Measurements from ENCODE around the gene ACVR1C. TPM values are rescaled to one million over a fixed set of nuclear protein-coding genes. Genes with fewer than 3 reads are reported as not detected.
A peak's percentile ranks its signal among the peaks of the same experiment; 100 is the strongest.
"Not testable (repeated sequence)": the region's sequence is repeated elsewhere in the genome, so short reads cannot be mapped to it uniquely, and the experiment has no call there.

Gene ACVR1C
- total RNA-seq, 1 donor from 2014 or later, result 0.95 TPM

DNA sequence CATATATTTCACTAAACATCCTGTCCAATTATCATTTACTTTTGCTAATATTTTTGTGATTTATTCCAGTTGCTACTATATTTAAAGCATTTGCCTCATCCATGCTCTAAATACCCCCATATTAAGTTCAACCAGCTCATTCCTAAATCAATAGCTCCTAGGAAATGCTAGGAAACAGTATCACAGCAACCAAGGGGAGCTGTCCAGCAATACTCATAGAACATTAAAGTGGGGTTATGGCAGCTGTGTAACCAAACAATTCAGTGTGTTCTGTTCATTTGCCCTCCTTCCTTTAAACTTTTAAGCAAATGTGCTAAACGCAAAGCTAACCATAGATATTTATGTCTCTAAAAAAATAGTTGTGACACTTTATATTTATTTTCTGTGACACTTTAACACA is 41.1 kb downstream of the ACVR1C start:
- no peak overlapping the region for H3K4me3 Mint-ChIP-seq (ENCODE audit: unreplicated experiment)
- Histone ChIP-seq H3K27me3 (ENCODE audit: insufficient read depth, low read length) (no peaks in the 10 kb centered on the region), H3K79me2 (ENCODE audit: insufficient read depth, low read length) (no peaks in the 10 kb centered on the region), H3K4me2 (ENCODE audit: low read length) (no peak overlapping the region), H3K4me1 (ENCODE audit: insufficient read depth, low read length) (no peaks in the 10 kb centered on the region), H3K9ac (ENCODE audit: low read length) (no peak overlapping the region), H3K27ac (ENCODE audit: low read depth, low read length) (no peak overlapping the region), H4K20me1 (ENCODE audit: insufficient read depth, low read length) (no peaks in the 10 kb centered on the region), H2AFZ (ENCODE audit: low read depth, low read length) (no peak overlapping the region), H3K4me3 (ENCODE audit: insufficient read depth, low read depth, low read length) (no peak overlapping the region), H3K36me3 (ENCODE audit: insufficient read depth, low read length) (no peaks in the 10 kb centered on the region), H3K9me3 (ENCODE audit: insufficient read depth, low read depth, low read length) (no peaks in the 10 kb centered on the region)
- H3K36me3 Mint-ChIP-seq (ENCODE audit: low read depth, unreplicated experiment), result no peaks in the 10 kb centered on the region
- FAIRE-seq (no peak), DNase-seq (ENCODE audit: low read depth) (peak; percentile 1)
- no peaks in the 10 kb centered on the region for H3K4me1 Mint-ChIP-seq (ENCODE audit: low read depth, unreplicated experiment)
- H3K27me3 Mint-ChIP-seq (ENCODE audit: low read depth, unreplicated experiment), result no peaks in the 10 kb centered on the region
- TF ChIP-seq, protein P1, sequence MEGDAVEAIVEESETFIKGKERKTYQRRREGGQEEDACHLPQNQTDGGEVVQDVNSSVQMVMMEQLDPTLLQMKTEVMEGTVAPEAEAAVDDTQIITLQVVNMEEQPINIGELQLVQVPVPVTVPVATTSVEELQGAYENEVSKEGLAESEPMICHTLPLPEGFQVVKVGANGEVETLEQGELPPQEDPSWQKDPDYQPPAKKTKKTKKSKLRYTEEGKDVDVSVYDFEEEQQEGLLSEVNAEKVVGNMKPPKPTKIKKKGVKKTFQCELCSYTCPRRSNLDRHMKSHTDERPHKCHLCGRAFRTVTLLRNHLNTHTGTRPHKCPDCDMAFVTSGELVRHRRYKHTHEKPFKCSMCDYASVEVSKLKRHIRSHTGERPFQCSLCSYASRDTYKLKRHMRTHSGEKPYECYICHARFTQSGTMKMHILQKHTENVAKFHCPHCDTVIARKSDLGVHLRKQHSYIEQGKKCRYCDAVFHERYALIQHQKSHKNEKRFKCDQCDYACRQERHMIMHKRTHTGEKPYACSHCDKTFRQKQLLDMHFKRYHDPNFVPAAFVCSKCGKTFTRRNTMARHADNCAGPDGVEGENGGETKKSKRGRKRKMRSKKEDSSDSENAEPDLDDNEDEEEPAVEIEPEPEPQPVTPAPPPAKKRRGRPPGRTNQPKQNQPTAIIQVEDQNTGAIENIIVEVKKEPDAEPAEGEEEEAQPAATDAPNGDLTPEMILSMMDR (IDR thresholded peaks at IDR 0.05; ENCODE audit: insufficient read depth, low read depth, low read length), result no peak
- H3K9me3 Mint-ChIP-seq (ENCODE audit: unreplicated experiment), result no peaks in the 10 kb centered on the region
- no peak overlapping the region for H3K27ac Mint-ChIP-seq (ENCODE audit: unreplicated experiment)

DNA sequence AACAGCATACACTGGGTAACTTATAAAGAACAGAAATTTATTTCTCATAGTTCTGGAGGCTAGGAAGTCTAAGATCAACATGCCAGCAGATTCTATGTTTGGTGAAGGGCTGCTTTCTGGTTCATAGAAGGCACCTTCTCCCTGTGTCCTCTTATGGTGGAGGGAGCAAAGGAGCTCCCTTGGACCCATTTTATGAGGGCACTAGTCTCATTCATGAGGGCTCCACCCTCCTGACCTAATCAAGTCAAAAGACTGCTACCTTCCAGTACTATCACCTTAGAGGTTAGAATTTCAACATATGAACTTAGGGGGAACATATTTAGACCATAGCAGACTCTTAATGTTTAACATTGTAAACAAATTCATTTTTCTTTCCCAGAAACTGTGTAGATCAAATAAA is 54.5 kb downstream of the ACVR1C start:
- Histone ChIP-seq H2AFZ (ENCODE audit: low read depth, low read length) (no peak overlapping the region), H4K20me1 (ENCODE audit: insufficient read depth, low read length) (no peaks in the 10 kb centered on the region), H3K27ac (ENCODE audit: low read depth, low read length) (no peak overlapping the region), H3K4me2 (ENCODE audit: low read length) (no peak overlapping the region), H3K4me3 (ENCODE audit: insufficient read depth, low read depth, low read length) (no peak overlapping the region), H3K79me2 (ENCODE audit: insufficient read depth, low read length) (no peaks in the 10 kb centered on the region), H3K9ac (ENCODE audit: low read length) (no peak overlapping the region), H3K9me3 (ENCODE audit: insufficient read depth, low read depth, low read length) (no peaks in the 10 kb centered on the region), H3K27me3 (ENCODE audit: insufficient read depth, low read length) (no peaks in the 10 kb centered on the region), H3K36me3 (ENCODE audit: insufficient read depth, low read length) (no peaks in the 10 kb centered on the region), H3K4me1 (ENCODE audit: insufficient read depth, low read length) (no peaks in the 10 kb centered on the region)
- H3K27ac Mint-ChIP-seq (ENCODE audit: unreplicated experiment), result no peak overlapping the region
- no peak for DNase-seq (ENCODE audit: low read depth)
- TF ChIP-seq, protein P1 (IDR thresholded peaks at IDR 0.05; ENCODE audit: insufficient read depth, low read depth, low read length), result no peak
- H3K4me3 Mint-ChIP-seq (ENCODE audit: unreplicated experiment), result no peak overlapping the region
- no peaks in the 10 kb centered on the region for H3K9me3 Mint-ChIP-seq (ENCODE audit: unreplicated experiment)
- no peaks in the 10 kb centered on the region for H3K27me3 Mint-ChIP-seq (ENCODE audit: low read depth, unreplicated experiment)
- no peak for FAIRE-seq
- no peaks in the 10 kb centered on the region for H3K4me1 Mint-ChIP-seq (ENCODE audit: low read depth, unreplicated experiment)
- H3K36me3 Mint-ChIP-seq (ENCODE audit: low read depth, unreplicated experiment), result no peaks in the 10 kb centered on the region

DNA sequence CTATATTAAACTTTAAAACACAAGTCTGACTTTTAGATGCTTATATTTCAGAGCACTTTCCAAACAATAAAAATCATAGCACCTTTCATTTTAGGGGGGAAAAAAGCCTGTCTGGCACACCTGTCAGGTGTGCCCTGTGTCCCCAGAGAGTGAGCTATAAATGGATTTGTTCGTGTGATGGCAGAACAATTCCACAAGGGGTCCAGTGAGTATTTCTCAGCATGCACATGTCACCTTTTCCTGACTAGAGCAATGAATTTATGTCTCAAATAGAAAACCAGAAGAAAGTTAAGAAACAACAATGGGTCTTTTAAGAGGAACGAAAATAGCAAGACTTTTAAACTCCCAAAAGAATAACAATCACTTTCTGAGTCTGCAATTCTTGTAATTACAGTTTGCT is 55.9 kb downstream of the ACVR1C start:
- no peaks in the 10 kb centered on the region for H3K36me3 ChIP-seq (ENCODE audit: insufficient read depth, low read length)
- TF ChIP-seq, protein P1 (IDR thresholded peaks at IDR 0.05; ENCODE audit: insufficient read depth, low read depth, low read length), result peak; percentile 19
- TF ChIP-seq EZH2 (IDR thresholded peaks at IDR 0.05; ENCODE audit: insufficient read depth, low read length), result no peak
- Mint-ChIP-seq H3K27me3 (ENCODE audit: low read depth, unreplicated experiment) (no peaks in the 10 kb centered on the region), H3K36me3 (ENCODE audit: low read depth, unreplicated experiment) (no peaks in the 10 kb centered on the region), H3K27ac (ENCODE audit: unreplicated experiment) (no peak overlapping the region), H3K4me1 (ENCODE audit: low read depth, unreplicated experiment) (no peaks in the 10 kb centered on the region), H3K4me3 (ENCODE audit: unreplicated experiment) (no peak overlapping the region), H3K9me3 (ENCODE audit: unreplicated experiment) (no peaks in the 10 kb centered on the region)
- no peak overlapping the region for H3K4me2 ChIP-seq (ENCODE audit: low read length)
- H3K79me2 ChIP-seq (ENCODE audit: insufficient read depth, low read length), result no peaks in the 10 kb centered on the region
- no peaks in the 10 kb centered on the region for H3K9me3 ChIP-seq (ENCODE audit: insufficient read depth, low read depth, low read length)
- no peak overlapping the region for H2AFZ ChIP-seq (ENCODE audit: low read depth, low read length)
- H3K27ac ChIP-seq (ENCODE audit: low read depth, low read length), result no peak overlapping the region
- H3K4me1 ChIP-seq (ENCODE audit: insufficient read depth, low read length), result no peaks in the 10 kb centered on the region
- DNase-seq (ENCODE audit: low read depth), result no peak
- no peak overlapping the region for H3K4me3 ChIP-seq (ENCODE audit: insufficient read depth, low read depth, low read length)
- no peak for FAIRE-seq
- H3K9ac ChIP-seq (ENCODE audit: low read length), result no peak overlapping the region
- no peaks in the 10 kb centered on the region for H3K27me3 ChIP-seq (ENCODE audit: insufficient read depth, low read length)
- no peaks in the 10 kb centered on the region for H4K20me1 ChIP-seq (ENCODE audit: insufficient read depth, low read length)

DNA sequence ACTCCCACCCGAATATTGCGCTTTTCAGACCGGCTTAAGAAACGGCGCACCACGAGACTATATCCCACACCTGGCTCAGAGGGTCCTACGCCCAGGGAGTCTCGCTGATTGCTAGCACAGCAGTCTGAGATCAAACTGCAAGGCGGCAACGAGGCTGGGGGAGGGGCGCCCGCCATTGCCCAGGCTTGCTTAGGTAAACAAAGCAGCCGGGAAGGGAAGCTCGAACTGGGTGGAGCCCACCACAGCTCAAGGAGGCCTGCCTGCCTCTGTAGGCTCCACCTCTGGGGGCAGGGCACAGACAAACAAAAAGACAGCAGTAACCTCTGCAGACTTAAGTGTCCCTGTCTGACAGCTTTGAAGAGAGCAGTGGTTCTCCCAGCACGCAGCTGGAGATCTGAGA is 62.0 kb downstream of the ACVR1C start:
- not testable (repeated sequence) for H3K4me3 Mint-ChIP-seq (ENCODE audit: unreplicated experiment)

More for the DNA sequence above, 62.0 kb downstream of the ACVR1C start:
- not testable (repeated sequence) for H3K27ac Mint-ChIP-seq (ENCODE audit: unreplicated experiment); H3K9me3 Mint-ChIP-seq (ENCODE audit: unreplicated experiment); H3K36me3 ChIP-seq (ENCODE audit: insufficient read depth, low read length); H3K9ac ChIP-seq (ENCODE audit: low read length); H3K27me3 ChIP-seq (ENCODE audit: insufficient read depth, low read length); H3K4me1 Mint-ChIP-seq (ENCODE audit: low read depth, unreplicated experiment); H3K79me2 ChIP-seq (ENCODE audit: insufficient read depth, low read length); H3K27ac ChIP-seq (ENCODE audit: low read depth, low read length); H2AFZ ChIP-seq (ENCODE audit: low read depth, low read length); H3K4me3 ChIP-seq (ENCODE audit: insufficient read depth, low read depth, low read length); H3K36me3 Mint-ChIP-seq (ENCODE audit: low read depth, unreplicated experiment); DNase-seq (ENCODE audit: low read depth); H3K4me1 ChIP-seq (ENCODE audit: insufficient read depth, low read length); FAIRE-seq; H3K27me3 Mint-ChIP-seq (ENCODE audit: low read depth, unreplicated experiment); H4K20me1 ChIP-seq (ENCODE audit: insufficient read depth, low read length); H3K9me3 ChIP-seq (ENCODE audit: insufficient read depth, low read depth, low read length); H3K4me2 ChIP-seq (ENCODE audit: low read length)
